Sigmoid colon (tissue), 4 donors: ENCODE data around the gene NIPAL1.

ENCODE experiments used
- EP300 ChIP-seq, 4 donors: sonication (generic); formaldehyde crosslinking; IDR thresholded peaks; one replicate each; pipeline ENCODE4 v1.6.1; 2017; ENCODE audit warnings: antibody characterized with exemption in 4 of 4
- POLR2A ChIP-seq, 2 donors: fragments of 450-650 bp; IDR thresholded peaks; one replicate each; pipeline ENCODE4 v1.6.1; 2016; ENCODE audit warnings: antibody characterized with exemption in 2 of 2, mild to moderate bottlenecking in 2 of 2, moderate library complexity in 2 of 2
- POLR2AphosphoS5 ChIP-seq, 4 donors: sonication (generic); formaldehyde crosslinking; IDR thresholded peaks; one replicate each; pipeline ENCODE4 v1.6.1; 2017; ENCODE audit warnings: antibody characterized with exemption in 4 of 4
- TF ChIP-seq, protein P1 (sequence below), 4 experiments: fragments of 450-650 bp in 3 of 4; fragments of 200-600 bp in 1 of 4; IDR thresholded peaks; one replicate each; pipeline ENCODE4 v1.5.1; 2016 to 2019; ENCODE audit warnings: antibody characterized with exemption in 4 of 4, mild to moderate bottlenecking in 3 of 4, moderate library complexity in 2 of 4

GRCh38 chr4:47972721-47973120 is 43.9 kb upstream of the NIPAL1 start:
- no peak for TF ChIP-seq POLR2AphosphoS5 (IDR thresholded peaks at IDR 0.05)
- TF ChIP-seq, protein P1, sequence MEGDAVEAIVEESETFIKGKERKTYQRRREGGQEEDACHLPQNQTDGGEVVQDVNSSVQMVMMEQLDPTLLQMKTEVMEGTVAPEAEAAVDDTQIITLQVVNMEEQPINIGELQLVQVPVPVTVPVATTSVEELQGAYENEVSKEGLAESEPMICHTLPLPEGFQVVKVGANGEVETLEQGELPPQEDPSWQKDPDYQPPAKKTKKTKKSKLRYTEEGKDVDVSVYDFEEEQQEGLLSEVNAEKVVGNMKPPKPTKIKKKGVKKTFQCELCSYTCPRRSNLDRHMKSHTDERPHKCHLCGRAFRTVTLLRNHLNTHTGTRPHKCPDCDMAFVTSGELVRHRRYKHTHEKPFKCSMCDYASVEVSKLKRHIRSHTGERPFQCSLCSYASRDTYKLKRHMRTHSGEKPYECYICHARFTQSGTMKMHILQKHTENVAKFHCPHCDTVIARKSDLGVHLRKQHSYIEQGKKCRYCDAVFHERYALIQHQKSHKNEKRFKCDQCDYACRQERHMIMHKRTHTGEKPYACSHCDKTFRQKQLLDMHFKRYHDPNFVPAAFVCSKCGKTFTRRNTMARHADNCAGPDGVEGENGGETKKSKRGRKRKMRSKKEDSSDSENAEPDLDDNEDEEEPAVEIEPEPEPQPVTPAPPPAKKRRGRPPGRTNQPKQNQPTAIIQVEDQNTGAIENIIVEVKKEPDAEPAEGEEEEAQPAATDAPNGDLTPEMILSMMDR (IDR thresholded peaks at IDR 0.05): no peak
- no peak for TF ChIP-seq POLR2A (IDR thresholded peaks at IDR 0.05)
- TF ChIP-seq EP300 (IDR thresholded peaks at IDR 0.05): no peak
